Endothelial cell of umbilical vein (primary cell): ENCODE measurements around the gene FCSK.

ENCODE experiments used
- POLR2A ChIP-seq: IDR thresholded peaks from 2 replicates; pipeline ENCODE4 v1.6.1; 2012; ENCODE audit warnings: low read depth, mild to moderate bottlenecking, control low read depth, low read length
- TF ChIP-seq, protein P1 (sequence below), 2 donors: IDR thresholded peaks; 1 replicate in 1 of 2; 2 replicates in 1 of 2; pipeline ENCODE4 v1.5.1; 2011; ENCODE audit warnings: low read length in 2 of 2, mild to moderate bottlenecking in 2 of 2, moderate library complexity in 2 of 2, control low read depth in 1 of 2, inconsistent platforms in 1 of 2, low read depth in 1 of 2; ENCODE audit not compliant: insufficient read depth in 1 of 2; ENCODE audit errors: extremely low read depth in 1 of 2

DNA sequence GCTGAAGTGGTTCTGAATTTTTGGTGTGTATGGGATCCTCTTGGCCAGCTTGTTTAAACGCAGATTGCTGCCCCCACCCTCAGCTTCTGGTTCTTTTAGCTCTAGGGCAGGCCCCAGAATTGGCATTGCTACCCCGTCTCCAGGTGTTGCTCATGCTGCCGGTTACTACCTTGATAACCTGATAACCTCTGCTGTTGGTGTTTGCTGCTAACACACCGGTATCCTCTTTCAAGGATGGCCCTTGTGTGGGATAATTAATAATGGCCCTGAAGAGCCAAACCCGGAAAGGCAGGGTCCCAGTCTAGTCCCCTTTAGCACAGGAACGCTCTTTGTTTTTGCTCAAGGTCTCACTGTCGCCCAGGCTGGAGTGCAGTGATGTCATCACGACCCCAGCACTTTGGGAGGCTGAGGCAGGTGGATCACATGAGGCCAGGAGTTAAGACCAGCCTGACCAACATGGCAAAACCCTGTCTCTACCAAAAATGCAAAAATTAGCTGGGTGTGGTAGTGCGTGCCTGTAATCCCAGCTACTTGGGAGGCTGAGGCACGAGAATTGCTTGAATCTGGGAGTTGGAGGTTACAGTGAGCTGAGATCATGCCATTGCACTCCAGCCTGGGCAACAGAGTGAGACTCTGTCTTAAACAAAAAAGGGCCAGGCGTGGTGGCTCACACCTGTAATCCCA is 14.2 kb upstream of the FCSK start:
- no peak for TF ChIP-seq POLR2A
- TF ChIP-seq, protein P1, sequence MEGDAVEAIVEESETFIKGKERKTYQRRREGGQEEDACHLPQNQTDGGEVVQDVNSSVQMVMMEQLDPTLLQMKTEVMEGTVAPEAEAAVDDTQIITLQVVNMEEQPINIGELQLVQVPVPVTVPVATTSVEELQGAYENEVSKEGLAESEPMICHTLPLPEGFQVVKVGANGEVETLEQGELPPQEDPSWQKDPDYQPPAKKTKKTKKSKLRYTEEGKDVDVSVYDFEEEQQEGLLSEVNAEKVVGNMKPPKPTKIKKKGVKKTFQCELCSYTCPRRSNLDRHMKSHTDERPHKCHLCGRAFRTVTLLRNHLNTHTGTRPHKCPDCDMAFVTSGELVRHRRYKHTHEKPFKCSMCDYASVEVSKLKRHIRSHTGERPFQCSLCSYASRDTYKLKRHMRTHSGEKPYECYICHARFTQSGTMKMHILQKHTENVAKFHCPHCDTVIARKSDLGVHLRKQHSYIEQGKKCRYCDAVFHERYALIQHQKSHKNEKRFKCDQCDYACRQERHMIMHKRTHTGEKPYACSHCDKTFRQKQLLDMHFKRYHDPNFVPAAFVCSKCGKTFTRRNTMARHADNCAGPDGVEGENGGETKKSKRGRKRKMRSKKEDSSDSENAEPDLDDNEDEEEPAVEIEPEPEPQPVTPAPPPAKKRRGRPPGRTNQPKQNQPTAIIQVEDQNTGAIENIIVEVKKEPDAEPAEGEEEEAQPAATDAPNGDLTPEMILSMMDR (IDR thresholded peaks at IDR 0.05; ENCODE audit: extremely low read depth in 1 of 2, insufficient read depth in 1 of 2, low read depth in 1 of 2, low read length in 2 of 2) = no peak
